ENCODE results near the gene DOCK1.

- TF ChIP-seq CTCF (IDR thresholded peaks at IDR 0.05; ENCODE audit: low read length) (no peak), EZH2phosphoT487 (IDR thresholded peaks at IDR 0.05; ENCODE audit: low read length) (no peak)
Observed at GRCh38 chr10:126928274-126928673, 23.0 kb downstream of the DOCK1 start.

All from MM.1S (cell line).